HepG2 (cell line): ENCODE data around the gene CES3. TPM values are rescaled to one million over a fixed set of nuclear protein-coding genes. Genes with fewer than 3 reads are reported as not detected.

Experiments used
- CBX1 ChIP-seq: IDR thresholded peaks from one replicate; pipeline ENCODE4 v1.6.1; 2016; ENCODE audit warnings: antibody characterized with exemption, low read depth
- DNMT3B ChIP-seq: conservative IDR thresholded peaks from 2 replicates; pipeline ENCODE4 v1.6.1; 2016; ENCODE audit warnings: missing biosample characterization, control low read depth
- GATAD1 ChIP-seq: IDR thresholded peaks from 2 replicates; pipeline ENCODE4 v1.6.1; 2016; ENCODE audit warnings: missing genetic modification reagents, missing compliant biosample characterization
- KDM2A ChIP-seq: sonication (generic); formaldehyde crosslinking; IDR thresholded peaks from 2 replicates; pipeline ENCODE4 v1.4.0; 2020; ENCODE audit warnings: low read depth, missing genetic modification reagents, borderline replicate concordance
- KDM5A ChIP-seq: fragments of 200-600 bp; sonication (generic); IDR thresholded peaks from 2 replicates; pipeline ENCODE4 v1.7.0; 2018; ENCODE audit warnings: antibody characterized with exemption, mild to moderate bottlenecking, low read length, borderline replicate concordance
- MAFG ChIP-seq: sonication (generic); formaldehyde crosslinking; IDR thresholded peaks from 2 replicates; pipeline ENCODE4 v1.5.1; 2020; ENCODE audit warnings: mild to moderate bottlenecking, missing genetic modification reagents
- MEF2D ChIP-seq: sonication (generic); formaldehyde crosslinking; IDR thresholded peaks from 2 replicates; pipeline ENCODE4 v1.5.1; 2020; ENCODE audit warnings: mild to moderate bottlenecking, missing genetic modification reagents
- ZC3H13 ChIP-seq: sonication (generic); formaldehyde crosslinking; IDR thresholded peaks from 2 replicates; pipeline ENCODE4 v1.8.1; 2023; ENCODE audit warnings: mild to moderate bottlenecking, missing genetic modification reagents, moderate library complexity
- ZNF552 ChIP-seq: sonication (generic); formaldehyde crosslinking; IDR thresholded peaks from 2 replicates; pipeline ENCODE4 v1.9.0; 2022; ENCODE audit warnings: missing genetic modification reagents, mild to moderate bottlenecking, borderline replicate concordance
- ZNF615 ChIP-seq: sonication (generic); formaldehyde crosslinking; IDR thresholded peaks from 2 replicates; pipeline ENCODE4 v1.5.0; 2020; ENCODE audit warnings: mild to moderate bottlenecking, missing genetic modification reagents, borderline replicate concordance
- ZNF672 ChIP-seq: sonication (generic); formaldehyde crosslinking; IDR thresholded peaks from 2 replicates; pipeline ENCODE4 v1.8.1; 2022; ENCODE audit warnings: missing genetic modification reagents
- ZNF781 ChIP-seq: sonication (generic); formaldehyde crosslinking; IDR thresholded peaks from 2 replicates; pipeline ENCODE4 v1.5.1; 2020; ENCODE audit warnings: borderline replicate concordance, mild to moderate bottlenecking, missing genetic modification reagents; ENCODE audit errors: not compliant biosample characterization
- ZZZ3 ChIP-seq: sonication (generic); formaldehyde crosslinking; IDR thresholded peaks from 2 replicates; pipeline ENCODE4 v1.4.0; 2020; ENCODE audit warnings: missing genetic modification reagents, mild to moderate bottlenecking, borderline replicate concordance
- polyA plus RNA-seq, 8 experiments: library from polyadenylated mRNA; depleted of rRNA in 3 of 8; stranded (reverse) in 7 of 8; unstranded in 1 of 8; fragments of >200 nt; fragmentation: Illumina TruSeq in 4 of 8; extraction: Trizol in 4 of 8; gene quantifications; 2 replicates each; pipeline versions ENCODE4 v1.2.1 to v1.2.3, GENCODE V29; 2011 to 2016; ENCODE audit warnings: low read depth in 4 of 8, missing spikeins in 1 of 8, mixed read lengths in 1 of 8; ENCODE audit not compliant: insufficient read depth in 1 of 8
- total RNA-seq, 5 experiments: library from RNA; depleted of rRNA; stranded (reverse); fragments of >200 nt; fragmentation: Illumina TruSeq; extraction: Trizol; gene quantifications; 2 replicates each; pipeline ENCODE4 v1.2.3, GENCODE V29; 2016; ENCODE audit warnings: low read depth in 1 of 5
- TF ChIP-seq, protein P1 (sequence below): sonication (generic); formaldehyde crosslinking; IDR thresholded peaks from 2 replicates; pipeline ENCODE4 v1.4.0; 2020; ENCODE audit warnings: mild to moderate bottlenecking, missing genetic modification reagents
- TF ChIP-seq, protein P2 (sequence below): sonication (generic); formaldehyde crosslinking; IDR thresholded peaks from 2 replicates; pipeline ENCODE4 v1.4.0; 2020; ENCODE audit warnings: missing genetic modification reagents
- TF ChIP-seq, protein P3 (sequence below): sonication (generic); formaldehyde crosslinking; IDR thresholded peaks from 2 replicates; pipeline ENCODE4; 2020; ENCODE audit warnings: missing genetic modification reagents, mild to moderate bottlenecking, borderline replicate concordance
- TF ChIP-seq, protein P4 (sequence below): sonication (generic); formaldehyde crosslinking; IDR thresholded peaks from 2 replicates; pipeline ENCODE4 v1.4.0; 2020; ENCODE audit warnings: missing genetic modification reagents, borderline replicate concordance
- TF ChIP-seq, protein P5 (sequence below): IDR thresholded peaks from 2 replicates; pipeline ENCODE4 v1.6.1; 2016; ENCODE audit warnings: low read depth, control low read depth
- TF ChIP-seq, protein P6 (sequence below): sonication (generic); formaldehyde crosslinking; IDR thresholded peaks from 2 replicates; pipeline ENCODE4 v1.8.1; 2022; ENCODE audit warnings: mild to moderate bottlenecking, missing genetic modification reagents

The CES3 gene
- total and polyA plus RNA-seq, 2 of the 13 experiments (the other 11 are each of a cell fraction or from before 2014, with no cell fraction given), result 6.6 to 17.4 TPM

DNA sequence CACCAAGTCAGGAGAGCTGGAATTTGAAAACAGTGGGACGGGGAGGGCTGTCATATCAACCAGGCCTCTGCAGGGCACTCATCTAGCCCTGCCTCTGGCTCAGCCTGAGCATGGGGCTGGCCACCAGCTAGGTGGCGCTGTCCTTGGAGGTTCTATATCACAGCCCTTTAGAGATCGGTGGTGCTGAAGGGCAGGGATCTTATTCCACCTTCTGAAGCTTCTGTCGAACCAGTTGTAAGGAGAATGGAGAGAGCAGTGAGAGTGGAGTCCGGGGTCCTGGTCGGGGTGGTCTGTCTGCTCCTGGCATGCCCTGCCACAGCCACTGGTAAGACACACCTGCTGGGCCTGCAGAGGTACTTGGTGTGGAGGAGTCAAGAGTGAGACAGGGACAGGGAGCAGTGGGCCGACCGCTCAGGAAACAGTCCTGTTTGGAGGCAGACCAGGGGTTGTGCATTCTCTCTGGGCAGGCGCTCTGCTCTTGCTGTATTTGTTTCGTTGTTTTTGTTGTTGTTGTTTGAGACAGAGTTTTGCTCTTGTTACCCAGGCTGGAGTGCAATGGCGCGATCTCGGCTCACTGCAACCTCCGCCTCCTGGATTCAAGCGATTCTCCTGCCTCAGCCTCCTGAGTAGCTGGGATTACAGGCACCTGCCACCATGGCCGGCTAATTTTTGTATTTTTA is at the start of gene CES3 (continued):
- TF ChIP-seq KDM2A (CRISPR knock-in tag), result peak; percentile 70; the same call in 1 of the 2 replicates
- TF ChIP-seq ZNF552, result 0 out of 2 replicates have a peak, but pooled peaks have one; percentile 9
- TF ChIP-seq, protein P1, sequence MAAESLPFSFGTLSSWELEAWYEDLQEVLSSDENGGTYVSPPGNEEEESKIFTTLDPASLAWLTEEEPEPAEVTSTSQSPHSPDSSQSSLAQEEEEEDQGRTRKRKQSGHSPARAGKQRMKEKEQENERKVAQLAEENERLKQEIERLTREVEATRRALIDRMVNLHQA (CRISPR knock-in tag), result no peak
- no peak; the same call in 1 of the 2 replicates for TF ChIP-seq KDM5A
- TF ChIP-seq, protein P2, sequence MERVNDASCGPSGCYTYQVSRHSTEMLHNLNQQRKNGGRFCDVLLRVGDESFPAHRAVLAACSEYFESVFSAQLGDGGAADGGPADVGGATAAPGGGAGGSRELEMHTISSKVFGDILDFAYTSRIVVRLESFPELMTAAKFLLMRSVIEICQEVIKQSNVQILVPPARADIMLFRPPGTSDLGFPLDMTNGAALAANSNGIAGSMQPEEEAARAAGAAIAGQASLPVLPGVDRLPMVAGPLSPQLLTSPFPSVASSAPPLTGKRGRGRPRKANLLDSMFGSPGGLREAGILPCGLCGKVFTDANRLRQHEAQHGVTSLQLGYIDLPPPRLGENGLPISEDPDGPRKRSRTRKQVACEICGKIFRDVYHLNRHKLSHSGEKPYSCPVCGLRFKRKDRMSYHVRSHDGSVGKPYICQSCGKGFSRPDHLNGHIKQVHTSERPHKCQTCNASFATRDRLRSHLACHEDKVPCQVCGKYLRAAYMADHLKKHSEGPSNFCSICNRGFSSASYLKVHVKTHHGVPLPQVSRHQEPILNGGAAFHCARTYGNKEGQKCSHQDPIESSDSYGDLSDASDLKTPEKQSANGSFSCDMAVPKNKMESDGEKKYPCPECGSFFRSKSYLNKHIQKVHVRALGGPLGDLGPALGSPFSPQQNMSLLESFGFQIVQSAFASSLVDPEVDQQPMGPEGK (CRISPR knock-in tag), result peak; percentile 23; the same call in 1 of the 2 replicates
- peak; percentile 54 for TF ChIP-seq ZNF781 (CRISPR knock-in tag)
- TF ChIP-seq MEF2D, result 0 out of 2 replicates have a peak, but pooled peaks have one; percentile 42
- 0 out of 2 replicates have a peak, but pooled peaks have one; percentile 61 for TF ChIP-seq DNMT3B (CRISPR knock-in tag)
- no peak for TF ChIP-seq MAFG
- TF ChIP-seq, protein P3, sequence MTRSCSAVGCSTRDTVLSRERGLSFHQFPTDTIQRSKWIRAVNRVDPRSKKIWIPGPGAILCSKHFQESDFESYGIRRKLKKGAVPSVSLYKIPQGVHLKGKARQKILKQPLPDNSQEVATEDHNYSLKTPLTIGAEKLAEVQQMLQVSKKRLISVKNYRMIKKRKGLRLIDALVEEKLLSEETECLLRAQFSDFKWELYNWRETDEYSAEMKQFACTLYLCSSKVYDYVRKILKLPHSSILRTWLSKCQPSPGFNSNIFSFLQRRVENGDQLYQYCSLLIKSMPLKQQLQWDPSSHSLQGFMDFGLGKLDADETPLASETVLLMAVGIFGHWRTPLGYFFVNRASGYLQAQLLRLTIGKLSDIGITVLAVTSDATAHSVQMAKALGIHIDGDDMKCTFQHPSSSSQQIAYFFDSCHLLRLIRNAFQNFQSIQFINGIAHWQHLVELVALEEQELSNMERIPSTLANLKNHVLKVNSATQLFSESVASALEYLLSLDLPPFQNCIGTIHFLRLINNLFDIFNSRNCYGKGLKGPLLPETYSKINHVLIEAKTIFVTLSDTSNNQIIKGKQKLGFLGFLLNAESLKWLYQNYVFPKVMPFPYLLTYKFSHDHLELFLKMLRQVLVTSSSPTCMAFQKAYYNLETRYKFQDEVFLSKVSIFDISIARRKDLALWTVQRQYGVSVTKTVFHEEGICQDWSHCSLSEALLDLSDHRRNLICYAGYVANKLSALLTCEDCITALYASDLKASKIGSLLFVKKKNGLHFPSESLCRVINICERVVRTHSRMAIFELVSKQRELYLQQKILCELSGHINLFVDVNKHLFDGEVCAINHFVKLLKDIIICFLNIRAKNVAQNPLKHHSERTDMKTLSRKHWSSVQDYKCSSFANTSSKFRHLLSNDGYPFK (CRISPR knock-in tag), result peak; percentile 51; the same call in 1 of the 2 replicates
- TF ChIP-seq, protein P4, sequence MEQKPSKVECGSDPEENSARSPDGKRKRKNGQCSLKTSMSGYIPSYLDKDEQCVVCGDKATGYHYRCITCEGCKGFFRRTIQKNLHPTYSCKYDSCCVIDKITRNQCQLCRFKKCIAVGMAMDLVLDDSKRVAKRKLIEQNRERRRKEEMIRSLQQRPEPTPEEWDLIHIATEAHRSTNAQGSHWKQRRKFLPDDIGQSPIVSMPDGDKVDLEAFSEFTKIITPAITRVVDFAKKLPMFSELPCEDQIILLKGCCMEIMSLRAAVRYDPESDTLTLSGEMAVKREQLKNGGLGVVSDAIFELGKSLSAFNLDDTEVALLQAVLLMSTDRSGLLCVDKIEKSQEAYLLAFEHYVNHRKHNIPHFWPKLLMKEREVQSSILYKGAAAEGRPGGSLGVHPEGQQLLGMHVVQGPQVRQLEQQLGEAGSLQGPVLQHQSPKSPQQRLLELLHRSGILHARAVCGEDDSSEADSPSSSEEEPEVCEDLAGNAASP (CRISPR knock-in tag), result peak; percentile 29; the same call in 1 of the 2 replicates
- TF ChIP-seq CBX1, result peak; percentile 67
- TF ChIP-seq, protein P5, sequence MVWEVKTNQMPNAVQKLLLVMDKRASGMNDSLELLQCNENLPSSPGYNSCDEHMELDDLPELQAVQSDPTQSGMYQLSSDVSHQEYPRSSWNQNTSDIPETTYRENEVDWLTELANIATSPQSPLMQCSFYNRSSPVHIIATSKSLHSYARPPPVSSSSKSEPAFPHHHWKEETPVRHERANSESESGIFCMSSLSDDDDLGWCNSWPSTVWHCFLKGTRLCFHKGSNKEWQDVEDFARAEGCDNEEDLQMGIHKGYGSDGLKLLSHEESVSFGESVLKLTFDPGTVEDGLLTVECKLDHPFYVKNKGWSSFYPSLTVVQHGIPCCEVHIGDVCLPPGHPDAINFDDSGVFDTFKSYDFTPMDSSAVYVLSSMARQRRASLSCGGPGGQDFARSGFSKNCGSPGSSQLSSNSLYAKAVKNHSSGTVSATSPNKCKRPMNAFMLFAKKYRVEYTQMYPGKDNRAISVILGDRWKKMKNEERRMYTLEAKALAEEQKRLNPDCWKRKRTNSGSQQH (CRISPR knock-in tag), result no peak
- peak; percentile 79 for TF ChIP-seq GATAD1 (CRISPR knock-in tag)
- no peak for TF ChIP-seq ZC3H13 (CRISPR knock-in tag)
- TF ChIP-seq ZZZ3 (CRISPR knock-in tag), result peak; percentile 46; the same call in 1 of the 2 replicates
- TF ChIP-seq ZNF615 (CRISPR knock-in tag), result 0 out of 2 replicates have a peak, but pooled peaks have one; percentile 56
- no peak for TF ChIP-seq ZNF672 (CRISPR knock-in tag)
- TF ChIP-seq, protein P6, sequence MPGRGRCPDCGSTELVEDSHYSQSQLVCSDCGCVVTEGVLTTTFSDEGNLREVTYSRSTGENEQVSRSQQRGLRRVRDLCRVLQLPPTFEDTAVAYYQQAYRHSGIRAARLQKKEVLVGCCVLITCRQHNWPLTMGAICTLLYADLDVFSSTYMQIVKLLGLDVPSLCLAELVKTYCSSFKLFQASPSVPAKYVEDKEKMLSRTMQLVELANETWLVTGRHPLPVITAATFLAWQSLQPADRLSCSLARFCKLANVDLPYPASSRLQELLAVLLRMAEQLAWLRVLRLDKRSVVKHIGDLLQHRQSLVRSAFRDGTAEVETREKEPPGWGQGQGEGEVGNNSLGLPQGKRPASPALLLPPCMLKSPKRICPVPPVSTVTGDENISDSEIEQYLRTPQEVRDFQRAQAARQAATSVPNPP (CRISPR knock-in tag), result no peak
